ENCODE measurements around the gene OR4X2.
"Not testable (repeated sequence)": the region's sequence is repeated elsewhere in the genome, so short reads cannot be mapped to it uniquely, and the experiment has no call there.

The OR4X2 gene

GRCh38 chr11:48244804-48245203 is at the start of gene OR4X2:
Gene OR4X2, plus strand, starts transcription at chr11:48245104. Its CDS starts 0 bp downstream, at chr11:48245104.
- DNase-seq (ENCODE audit: low read depth, low spot score), result no peak

GRCh38 chr11:48207881-48208280 is 37.0 kb upstream of the OR4X2 start:
- DNase-seq (ENCODE audit: low read depth, low spot score), result no peak

- DNase-seq (ENCODE audit: low read depth, low spot score), result no peak
These were observed 34.9 kb upstream of the OR4X2 start for GRCh38 chr11:48210052-48210451.

- DNase-seq (ENCODE audit: low read depth, low spot score), result no peak
These were observed 28.4 kb upstream of the OR4X2 start, which contains the start of gene OR4B1 for GRCh38 chr11:48216510-48216909. Gene OR4B1, plus strand, starts transcription at chr11:48216810. Its CDS starts 0 bp downstream, at chr11:48216810.

GRCh38 chr11:48228761-48229160 is 16.1 kb upstream of the OR4X2 start:
- DNase-seq (ENCODE audit: low read depth, low spot score), result no peak

GRCh38 chr11:48230057-48230456 is 14.8 kb upstream of the OR4X2 start:
- not testable (repeated sequence) for DNase-seq (ENCODE audit: low read depth, low spot score)

GRCh38 chr11:48237727-48238126 is 7.2 kb upstream of the OR4X2 start:
- no peak for DNase-seq (ENCODE audit: low read depth, low spot score)

- no peak for DNase-seq (ENCODE audit: low read depth, low spot score)
These were observed 2.4 kb upstream of the OR4X2 start for GRCh38 chr11:48242501-48242900.

- no peak for DNase-seq (ENCODE audit: low read depth, low spot score)
These were observed 4.0 kb downstream of the OR4X2 start for GRCh38 chr11:48248902-48249301.

GRCh38 chr11:48261600-48261999 is 16.7 kb downstream of the OR4X2 start:
- DNase-seq (ENCODE audit: low read depth, low spot score), result no peak

- no peak for DNase-seq (ENCODE audit: low read depth, low spot score)
These were observed 18.6 kb downstream of the OR4X2 start, which contains the start of gene OR4X1 for GRCh38 chr11:48263423-48263911. Gene OR4X1, plus strand, starts transcription at chr11:48263861. Its CDS starts 0 bp downstream, at chr11:48263861.

- DNase-seq (ENCODE audit: low read depth, low spot score), result no peak
These were observed 25.7 kb downstream of the OR4X2 start for GRCh38 chr11:48270621-48271020.

GRCh38 chr11:48272606-48273005 is 27.7 kb downstream of the OR4X2 start:
- no peak for DNase-seq (ENCODE audit: low read depth, low spot score)
